Breast epithelium (tissue), 3 donors: ENCODE measurements around the gene SYTL1.

Experiments
- CTCF ChIP-seq, 3 donors: fragments of 450-650 bp; IDR thresholded peaks; one replicate each; pipeline ENCODE4 v1.5.1; 2016 to 2017; ENCODE audit warnings: antibody characterized with exemption in 3 of 3, mild to moderate bottlenecking in 3 of 3, moderate library complexity in 3 of 3
- POLR2A ChIP-seq: fragments of 450-650 bp; IDR thresholded peaks from one replicate; pipeline ENCODE4 v1.6.1; 2016; ENCODE audit warnings: antibody characterized with exemption, mild to moderate bottlenecking, moderate library complexity

GRCh38 chr1:27348861-27349783 lies 7.3 kb downstream of the SYTL1 start:
- TF ChIP-seq CTCF (IDR thresholded peaks at IDR 0.05) (no peak), POLR2A (no peak)
